Endothelial cell of umbilical vein (primary cell): ENCODE results near the gene CYBRD1.
A peak's percentile ranks its signal among the peaks of the same experiment; 100 is the strongest.

Experiments used
- EZH2 ChIP-seq: IDR thresholded peaks from 2 replicates; pipeline ENCODE4 v1.6.1; 2012; ENCODE audit warnings: borderline replicate concordance, low read depth, mild to moderate bottlenecking, moderate library complexity, low read length, inconsistent platforms; ENCODE audit not compliant: severe bottlenecking
- GATA2 ChIP-seq: IDR thresholded peaks from 2 replicates; pipeline ENCODE4 v1.7.0; 2011; ENCODE audit warnings: low read depth, mild to moderate bottlenecking, moderate library complexity, mixed read lengths, low read length; ENCODE audit not compliant: insufficient read length, insufficient read depth
- JUN ChIP-seq: IDR thresholded peaks from 2 replicates; pipeline ENCODE4 v1.6.1; 2011; ENCODE audit warnings: borderline replicate concordance, low read depth; ENCODE audit not compliant: insufficient read length, insufficient read depth
- MYC ChIP-seq: IDR thresholded peaks from one replicate; pipeline ENCODE4 v1.6.1; 2011; ENCODE audit warnings: mild to moderate bottlenecking, low read depth, low read length
- POLR2A ChIP-seq: IDR thresholded peaks from 2 replicates; pipeline ENCODE4 v1.6.1; 2012; ENCODE audit warnings: low read depth, mild to moderate bottlenecking, control low read depth, low read length
- POLR2AphosphoS5 ChIP-seq: IDR thresholded peaks from 2 replicates; pipeline ENCODE4 v1.6.1; 2012; ENCODE audit warnings: low read depth, mild to moderate bottlenecking, control low read depth, low read length, moderate library complexity; ENCODE audit not compliant: insufficient read depth
- TF ChIP-seq, protein P1 (sequence below), 2 donors: IDR thresholded peaks; 1 replicate in 1 of 2; 2 replicates in 1 of 2; pipeline ENCODE4 v1.5.1; 2011; ENCODE audit warnings: low read length in 2 of 2, mild to moderate bottlenecking in 2 of 2, moderate library complexity in 2 of 2, control low read depth in 1 of 2, inconsistent platforms in 1 of 2, low read depth in 1 of 2; ENCODE audit not compliant: insufficient read depth in 1 of 2; ENCODE audit errors: extremely low read depth in 1 of 2
- TF ChIP-seq, protein P2 (sequence below): IDR thresholded peaks from 2 replicates; pipeline ENCODE4 v1.6.1; 2011; ENCODE audit not compliant: insufficient read depth, insufficient read length

DNA sequence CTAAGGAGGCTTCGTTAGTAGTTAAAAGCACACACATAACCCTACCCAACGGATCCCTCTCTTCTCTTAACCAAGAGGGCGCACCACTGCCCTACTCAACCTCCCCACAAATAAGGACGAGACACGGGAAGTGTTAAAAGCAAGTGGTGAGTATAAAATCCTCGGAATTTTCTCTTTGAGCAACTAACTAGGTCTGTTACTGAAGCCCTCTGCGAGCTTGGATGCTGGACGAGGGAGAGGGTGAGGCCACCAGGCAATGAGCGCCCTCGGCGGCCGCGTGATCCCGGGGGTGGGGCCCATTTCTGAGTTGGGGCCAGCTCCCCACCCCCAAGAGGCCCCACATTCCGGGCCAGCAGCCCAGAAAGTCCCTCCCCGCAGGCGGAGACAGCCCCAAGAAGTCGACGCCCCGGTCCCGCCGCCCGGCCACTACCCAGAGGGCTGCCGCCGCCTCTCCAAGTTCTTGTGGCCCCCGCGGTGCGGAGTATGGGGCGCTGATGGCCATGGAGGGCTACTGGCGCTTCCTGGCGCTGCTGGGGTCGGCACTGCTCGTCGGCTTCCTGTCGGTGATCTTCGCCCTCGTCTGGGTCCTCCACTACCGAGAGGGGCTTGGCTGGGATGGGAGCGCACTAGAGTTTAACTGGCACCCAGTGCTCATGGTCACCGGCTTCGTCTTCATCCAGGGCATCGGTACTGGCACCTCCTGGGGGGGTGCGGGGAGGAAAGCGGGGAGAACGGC lies at the start of gene CYBRD1:
- TF ChIP-seq GATA2 (no peak), EZH2 (no peak), POLR2AphosphoS5 (peak; percentile 57), POLR2A (peak; percentile 59), JUN (no peak), MYC (no peak)
- TF ChIP-seq, protein P1, sequence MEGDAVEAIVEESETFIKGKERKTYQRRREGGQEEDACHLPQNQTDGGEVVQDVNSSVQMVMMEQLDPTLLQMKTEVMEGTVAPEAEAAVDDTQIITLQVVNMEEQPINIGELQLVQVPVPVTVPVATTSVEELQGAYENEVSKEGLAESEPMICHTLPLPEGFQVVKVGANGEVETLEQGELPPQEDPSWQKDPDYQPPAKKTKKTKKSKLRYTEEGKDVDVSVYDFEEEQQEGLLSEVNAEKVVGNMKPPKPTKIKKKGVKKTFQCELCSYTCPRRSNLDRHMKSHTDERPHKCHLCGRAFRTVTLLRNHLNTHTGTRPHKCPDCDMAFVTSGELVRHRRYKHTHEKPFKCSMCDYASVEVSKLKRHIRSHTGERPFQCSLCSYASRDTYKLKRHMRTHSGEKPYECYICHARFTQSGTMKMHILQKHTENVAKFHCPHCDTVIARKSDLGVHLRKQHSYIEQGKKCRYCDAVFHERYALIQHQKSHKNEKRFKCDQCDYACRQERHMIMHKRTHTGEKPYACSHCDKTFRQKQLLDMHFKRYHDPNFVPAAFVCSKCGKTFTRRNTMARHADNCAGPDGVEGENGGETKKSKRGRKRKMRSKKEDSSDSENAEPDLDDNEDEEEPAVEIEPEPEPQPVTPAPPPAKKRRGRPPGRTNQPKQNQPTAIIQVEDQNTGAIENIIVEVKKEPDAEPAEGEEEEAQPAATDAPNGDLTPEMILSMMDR (IDR thresholded peaks at IDR 0.05; ENCODE audit: extremely low read depth in 1 of 2, insufficient read depth in 1 of 2, low read depth in 1 of 2, low read length in 2 of 2) = no peak
- TF ChIP-seq, protein P2, sequence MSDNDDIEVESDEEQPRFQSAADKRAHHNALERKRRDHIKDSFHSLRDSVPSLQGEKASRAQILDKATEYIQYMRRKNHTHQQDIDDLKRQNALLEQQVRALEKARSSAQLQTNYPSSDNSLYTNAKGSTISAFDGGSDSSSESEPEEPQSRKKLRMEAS = no peak
